Activated T-helper 1 cell treated with anti-CD3 and anti-CD28 coated beads, Interleukin-12 subunit alpha, Interleukin-12 subunit beta, Interleukin-2, Interleukin-4 antibody, amounts not matched to agents 30 ng/mL and 10 ng/mL and 1 ng/mL, durations not matched to agents 14 hours and 24 hours and 36 hours (primary cell): ENCODE measurements around the gene FAM83G. TPM values are rescaled to one million over a fixed set of nuclear protein-coding genes. Genes with fewer than 3 reads are reported as not detected.
"Not testable (repeated sequence)": the region's sequence is repeated elsewhere in the genome, so short reads cannot be mapped to it uniquely, and the experiment has no call there.

Experiments
- DNase-seq: peaks from one replicate; pipeline ENCODE4 v3.0.0; 2021; ENCODE audit warnings: low spot score
- H3K27ac Mint-ChIP-seq: one replicate; pipeline ENCODE4 v1.8.0; 2021; ENCODE audit warnings: mild to moderate bottlenecking, mixed read lengths
- H3K27me3 Mint-ChIP-seq: one replicate; pipeline ENCODE4 v1.8.0; 2022; ENCODE audit warnings: mild to moderate bottlenecking, moderate library complexity, mixed read lengths; ENCODE audit not compliant: insufficient read depth
- H3K36me3 Mint-ChIP-seq: one replicate; pipeline ENCODE4 v1.8.0; 2021; ENCODE audit warnings: low read depth, mixed read lengths
- H3K4me1 Mint-ChIP-seq: one replicate; pipeline ENCODE4 v1.8.0; 2021; ENCODE audit warnings: low read depth, mixed read lengths
- H3K4me3 Mint-ChIP-seq: one replicate; pipeline ENCODE4 v1.8.0; 2021; ENCODE audit warnings: mild to moderate bottlenecking, moderate library complexity, mixed read lengths
- H3K9me3 Mint-ChIP-seq: one replicate; pipeline ENCODE4 v1.8.0; 2021; ENCODE audit warnings: mixed read lengths
- intact Hi-C: fragments of 100-400 bp; cut with micrococcal nuclease; formaldehyde crosslinking; loops from one replicate; pipeline ENCODE4 v1.15.1; 2024
- total RNA-seq: library from RNA; stranded (reverse); gene quantifications from 2 replicates; pipeline ENCODE4 v1.2.3, GENCODE V29; 2022

FAM83G gene
- total RNA-seq, 1 donor from 2014 or later, result 13.2 TPM

- H3K27me3 Mint-ChIP-seq, H3K4me1 Mint-ChIP-seq, intact Hi-C loops, H3K4me3 Mint-ChIP-seq, H3K27ac Mint-ChIP-seq, H3K9me3 Mint-ChIP-seq, H3K36me3 Mint-ChIP-seq, DNase-seq: not testable (repeated sequence)
Observed at GRCh38 chr17:19036186-19036585, 31.6 kb upstream of the FAM83G start.

GRCh38 chr17:19032377-19032988, 27.9 kb upstream of the FAM83G start:
- H3K27me3 Mint-ChIP-seq, H3K4me1 Mint-ChIP-seq, DNase-seq, H3K27ac Mint-ChIP-seq, H3K36me3 Mint-ChIP-seq, H3K9me3 Mint-ChIP-seq, intact Hi-C loops, H3K4me3 Mint-ChIP-seq: not testable (repeated sequence)

- intact Hi-C loops, H3K27me3 Mint-ChIP-seq, H3K9me3 Mint-ChIP-seq, H3K27ac Mint-ChIP-seq, H3K4me3 Mint-ChIP-seq, H3K36me3 Mint-ChIP-seq, H3K4me1 Mint-ChIP-seq: not testable (repeated sequence)
- peak; percentile 29 for DNase-seq
Observed at GRCh38 chr17:19031729-19032128, 27.2 kb upstream of the FAM83G start.

- H3K9me3 Mint-ChIP-seq, H3K27me3 Mint-ChIP-seq, H3K27ac Mint-ChIP-seq, intact Hi-C loops, H3K4me3 Mint-ChIP-seq, DNase-seq, H3K36me3 Mint-ChIP-seq, H3K4me1 Mint-ChIP-seq: not testable (repeated sequence)
Observed at GRCh38 chr17:19030771-19031449, 26.3 kb upstream of the FAM83G start.

- H3K4me1 Mint-ChIP-seq, H3K4me3 Mint-ChIP-seq, H3K27me3 Mint-ChIP-seq, H3K36me3 Mint-ChIP-seq, intact Hi-C loops, DNase-seq, H3K27ac Mint-ChIP-seq, H3K9me3 Mint-ChIP-seq: not testable (repeated sequence)
Observed at GRCh38 chr17:19029740-19030139, 25.2 kb upstream of the FAM83G start.

GRCh38 chr17:19028671-19029070, 24.1 kb upstream of the FAM83G start:
- DNase-seq, H3K27ac Mint-ChIP-seq, intact Hi-C loops, H3K9me3 Mint-ChIP-seq, H3K27me3 Mint-ChIP-seq, H3K4me3 Mint-ChIP-seq, H3K36me3 Mint-ChIP-seq: not testable (repeated sequence)
- H3K4me1 Mint-ChIP-seq, result peaks cover 14% of the 10 kb centered on the region

GRCh38 chr17:19024101-19025078, 19.8 kb upstream of the FAM83G start:
- Mint-ChIP-seq H3K36me3 (peaks cover 11% of the 10 kb centered on the region), H3K9me3 (no peaks in the 10 kb centered on the region), H3K27ac (no peak overlapping the region), H3K27me3 (peaks cover 1% of the 10 kb centered on the region), H3K4me1 (peaks cover 14% of the 10 kb centered on the region), H3K4me3 (no peak overlapping the region)
- no peak for DNase-seq
- intact Hi-C loops, result no loop called here

- intact Hi-C loops, result no loop called here
- no peak for DNase-seq
- peaks cover 14% of the 10 kb centered on the region for H3K4me1 Mint-ChIP-seq
- no peak overlapping the region for H3K27ac Mint-ChIP-seq
- peaks cover 14% of the 10 kb centered on the region for H3K36me3 Mint-ChIP-seq
- H3K4me3 Mint-ChIP-seq, result no peak overlapping the region
- H3K9me3 Mint-ChIP-seq, result no peaks in the 10 kb centered on the region
- peaks cover 1% of the 10 kb centered on the region for H3K27me3 Mint-ChIP-seq
Observed at GRCh38 chr17:19023209-19023999, 18.8 kb upstream of the FAM83G start.

GRCh38 chr17:19022747-19023146, 18.2 kb upstream of the FAM83G start:
- intact Hi-C loops, result no loop called here
- peaks cover 1% of the 10 kb centered on the region for H3K27me3 Mint-ChIP-seq
- no peak overlapping the region for H3K27ac Mint-ChIP-seq
- no peak for DNase-seq
- no peak overlapping the region for H3K4me3 Mint-ChIP-seq
- peaks cover 14% of the 10 kb centered on the region for H3K4me1 Mint-ChIP-seq
- H3K9me3 Mint-ChIP-seq, result no peaks in the 10 kb centered on the region
- peaks cover 14% of the 10 kb centered on the region for H3K36me3 Mint-ChIP-seq

GRCh38 chr17:19022128-19022527, 17.6 kb upstream of the FAM83G start:
- no peak overlapping the region for H3K4me3 Mint-ChIP-seq
- H3K9me3 Mint-ChIP-seq, result no peaks in the 10 kb centered on the region
- DNase-seq, result no peak
- peaks cover 14% of the 10 kb centered on the region for H3K4me1 Mint-ChIP-seq
- H3K27me3 Mint-ChIP-seq, result peaks cover 1% of the 10 kb centered on the region
- peaks cover 14% of the 10 kb centered on the region for H3K36me3 Mint-ChIP-seq
- intact Hi-C loops, result no loop called here
- no peak overlapping the region for H3K27ac Mint-ChIP-seq

- H3K27me3 Mint-ChIP-seq, result peaks cover 1% of the 10 kb centered on the region
- H3K4me1 Mint-ChIP-seq, result peaks cover 14% of the 10 kb centered on the region
- no peaks in the 10 kb centered on the region for H3K9me3 Mint-ChIP-seq
- peaks cover 14% of the 10 kb centered on the region for H3K36me3 Mint-ChIP-seq
- no peak overlapping the region for H3K27ac Mint-ChIP-seq
- H3K4me3 Mint-ChIP-seq, result no peak overlapping the region
- DNase-seq, result no peak
- intact Hi-C loops, result no loop called here
Observed at GRCh38 chr17:19021622-19022083, 17.1 kb upstream of the FAM83G start.

- intact Hi-C loops, DNase-seq, H3K9me3 Mint-ChIP-seq, H3K27me3 Mint-ChIP-seq, H3K27ac Mint-ChIP-seq, H3K4me3 Mint-ChIP-seq: not testable (repeated sequence)
- peaks cover 14% of the 10 kb centered on the region for H3K36me3 Mint-ChIP-seq
- H3K4me1 Mint-ChIP-seq, result peaks cover 14% of the 10 kb centered on the region
Observed at GRCh38 chr17:19021011-19021621, 16.6 kb upstream of the FAM83G start.
